GM19438 (cell line): Measurements from ENCODE around the gene PREPL.

Experiments
- ATAC-seq: cut with Tn5 transposase; IDR thresholded peaks from one replicate; pipeline ENCODE4 v1.9.1; 2021; ENCODE audit warnings: low read depth; ENCODE audit not compliant: unreplicated experiment

PREPL gene

DNA sequence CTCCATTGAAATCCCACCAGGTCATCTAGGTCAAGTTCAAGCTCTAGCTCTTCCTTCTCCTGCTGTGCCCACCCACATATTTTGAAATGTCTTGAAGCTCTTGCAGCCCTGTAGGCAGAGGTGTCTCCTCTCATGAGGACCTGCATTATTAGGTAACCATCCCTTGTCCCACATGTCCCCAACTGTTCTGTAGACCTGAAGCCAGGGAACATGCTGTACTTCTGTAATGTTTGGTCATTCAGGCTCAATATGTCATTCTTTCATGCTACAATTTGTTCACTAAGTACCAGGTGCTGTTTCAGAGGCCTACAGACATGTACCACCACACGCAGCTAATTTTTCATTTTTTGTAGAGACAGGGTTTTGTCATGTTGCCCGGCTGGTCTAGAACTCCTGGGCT lies 63.9 kb downstream of the PREPL start:
- ATAC-seq = no peak

DNA sequence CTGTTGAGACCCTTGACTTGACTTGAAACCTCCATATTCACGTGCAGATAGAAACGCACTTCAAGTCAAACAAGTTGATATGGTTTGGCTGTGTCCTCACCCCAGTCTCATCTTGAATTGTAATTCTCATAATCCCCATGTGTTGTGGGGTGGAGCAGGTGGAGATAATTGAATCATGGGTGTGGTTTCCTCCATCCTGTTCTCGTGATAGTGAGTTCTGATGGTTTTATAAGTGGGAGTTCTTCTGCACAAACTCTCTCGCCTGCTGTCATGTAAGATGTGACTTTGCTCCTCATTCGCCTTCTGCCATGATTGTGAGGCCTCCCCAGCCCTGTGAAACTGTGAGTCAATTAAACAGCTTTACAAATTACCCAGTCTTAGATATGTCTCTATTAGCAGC lies 64.6 kb downstream of the PREPL start:
- no peak for ATAC-seq

DNA sequence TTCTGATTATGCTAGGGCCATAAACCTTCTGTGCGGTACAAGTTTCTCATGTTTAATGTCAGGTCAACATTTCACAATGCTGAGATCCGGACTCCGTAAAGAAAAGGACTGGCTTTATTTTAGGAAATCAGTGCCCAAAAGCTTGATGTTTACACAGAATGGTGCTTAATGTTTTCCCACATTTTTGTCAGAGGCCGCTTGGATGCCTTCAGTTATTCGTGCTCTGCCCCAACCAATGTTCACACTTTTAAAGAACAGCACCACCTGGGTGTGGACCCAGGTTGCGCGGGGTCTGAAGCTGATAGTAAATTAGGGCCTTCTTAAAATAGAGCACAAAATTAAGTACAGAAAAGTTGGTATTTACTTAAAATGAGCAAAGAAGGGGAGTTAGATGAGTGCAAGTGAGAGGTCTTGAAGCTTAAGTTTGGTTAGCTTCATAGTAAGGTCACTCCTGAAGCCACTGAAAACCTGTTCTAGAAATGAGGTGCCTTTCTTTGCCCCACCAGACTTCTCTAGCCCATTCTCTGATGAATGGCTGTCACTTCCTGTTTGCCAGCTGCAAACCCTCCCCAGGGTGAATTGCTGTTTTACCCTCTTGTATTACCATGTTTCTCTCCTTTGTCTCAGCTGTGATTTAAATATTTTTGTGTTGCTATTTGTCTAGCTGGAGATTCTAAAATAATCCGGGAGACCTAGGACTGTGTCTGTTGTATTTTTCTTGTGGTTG lies 65.5 kb downstream of the PREPL start:
- ATAC-seq = no peak

GRCh38 chr2:44295113-44295512 lies 66.2 kb downstream of the PREPL start:
- no peak for ATAC-seq

- no peak for ATAC-seq
Observed at GRCh38 chr2:44291281-44292248, 69.7 kb downstream of the PREPL start.

GRCh38 chr2:44290261-44290660 lies 71.0 kb downstream of the PREPL start:
- no peak for ATAC-seq

DNA sequence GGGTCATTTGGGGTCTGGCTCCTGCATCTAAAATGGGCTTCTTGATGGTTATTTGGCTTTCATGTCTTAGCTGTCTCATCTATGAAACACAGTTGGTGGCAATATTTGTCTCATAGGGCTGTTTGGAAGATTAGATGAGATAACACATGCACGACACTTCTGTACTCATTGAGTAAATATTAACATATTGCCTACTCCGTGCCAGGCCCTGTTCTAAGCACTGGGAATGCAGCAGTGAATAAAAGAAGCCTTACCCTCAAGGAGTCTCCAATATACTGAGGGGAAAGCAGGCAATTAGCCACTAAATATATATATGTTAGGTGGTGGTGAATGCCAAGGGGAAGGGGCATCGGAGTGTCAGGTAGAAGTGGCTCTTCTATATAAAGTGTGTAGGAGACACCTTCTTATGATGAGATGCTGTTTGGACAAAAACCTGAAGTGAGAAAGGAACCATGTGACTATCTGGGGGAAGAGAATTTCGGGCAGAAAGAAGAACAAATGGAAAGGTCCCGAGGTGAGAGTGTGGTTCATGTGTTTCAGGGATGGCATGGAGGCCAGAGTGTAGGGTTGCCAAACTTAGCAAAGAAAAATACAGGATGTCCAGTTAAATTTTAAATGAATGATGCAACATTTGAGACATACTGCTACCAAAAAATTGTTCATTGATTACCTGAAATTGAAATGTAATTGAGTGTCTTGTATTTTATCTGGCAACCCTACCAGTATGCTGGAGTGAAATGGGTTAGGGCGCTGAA lies 74.2 kb downstream of the PREPL start:
- ATAC-seq = no peak

GRCh38 chr2:44286119-44286883 lies 75.0 kb downstream of the PREPL start:
- ATAC-seq = no peak

- ATAC-seq = no peak
Observed at GRCh38 chr2:44285174-44285573, 76.1 kb downstream of the PREPL start.

DNA sequence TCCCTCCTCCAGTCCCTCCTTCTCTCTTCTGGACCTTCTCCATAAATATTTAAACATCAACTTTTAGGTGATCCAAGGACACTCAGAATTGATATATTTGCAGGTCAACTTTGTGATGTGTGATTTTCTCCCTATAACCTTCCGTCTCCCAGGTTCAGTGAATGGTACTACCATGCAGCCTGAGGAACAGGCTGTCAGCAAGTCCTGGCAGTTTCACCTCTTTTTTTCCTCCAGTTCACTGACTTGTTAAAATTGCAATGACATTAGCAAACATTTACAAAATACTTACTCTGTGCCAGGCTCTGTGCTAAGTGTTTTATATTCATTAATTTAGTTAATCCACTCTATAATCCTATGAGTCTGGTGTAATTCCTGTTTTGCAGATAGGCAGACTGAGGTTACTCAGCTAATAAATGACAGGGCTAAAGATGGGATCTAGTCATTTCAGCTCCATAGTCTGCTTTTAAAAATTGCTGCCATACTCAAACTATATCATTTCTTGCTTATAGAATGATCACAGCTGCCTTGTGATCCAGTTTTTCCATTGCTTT lies 78.1 kb downstream of the PREPL start:
- no peak for ATAC-seq

DNA sequence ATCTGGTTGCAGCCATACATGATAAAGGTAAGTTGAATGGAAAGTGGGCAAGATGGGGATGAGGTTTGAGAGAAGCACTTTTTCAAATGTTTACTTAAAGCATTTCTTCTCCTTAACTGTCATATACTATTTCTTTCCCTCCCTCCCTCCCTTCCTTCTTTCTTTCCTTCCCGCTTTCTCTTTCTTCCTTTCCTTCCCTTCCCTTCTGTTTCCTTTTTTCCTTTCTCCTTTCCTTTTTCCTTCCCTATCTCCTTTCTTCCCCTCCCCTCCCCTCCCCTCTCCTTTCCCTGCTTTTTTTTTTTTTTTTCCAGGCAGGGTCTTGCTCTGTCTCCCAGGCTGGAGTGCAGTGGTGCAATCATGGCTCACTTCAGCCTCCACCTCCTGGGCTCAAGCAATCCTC lies 80.4 kb downstream of the PREPL start:
- ATAC-seq = no peak

- ATAC-seq = no peak
Observed at GRCh38 chr2:44277541-44277940, 83.8 kb downstream of the PREPL start.

DNA sequence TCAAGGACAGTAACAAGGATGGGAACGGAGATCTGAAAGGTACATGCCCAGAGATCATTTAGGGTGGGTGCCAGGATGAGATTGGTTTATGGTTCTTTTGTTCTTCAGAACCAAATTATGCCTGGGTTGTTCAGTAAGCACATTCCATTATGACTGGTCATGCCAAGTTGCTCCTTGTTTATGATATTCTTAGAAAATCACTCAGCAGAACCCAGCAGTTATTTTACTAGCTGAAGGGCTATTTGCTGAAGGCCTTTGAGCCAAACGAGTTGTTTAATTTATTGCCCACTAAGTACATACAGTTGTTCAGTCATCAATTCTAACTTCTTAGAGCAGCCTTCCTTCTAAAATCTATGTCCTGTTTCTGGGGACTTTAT lies 85.4 kb downstream of the PREPL start:
- no peak for ATAC-seq

DNA sequence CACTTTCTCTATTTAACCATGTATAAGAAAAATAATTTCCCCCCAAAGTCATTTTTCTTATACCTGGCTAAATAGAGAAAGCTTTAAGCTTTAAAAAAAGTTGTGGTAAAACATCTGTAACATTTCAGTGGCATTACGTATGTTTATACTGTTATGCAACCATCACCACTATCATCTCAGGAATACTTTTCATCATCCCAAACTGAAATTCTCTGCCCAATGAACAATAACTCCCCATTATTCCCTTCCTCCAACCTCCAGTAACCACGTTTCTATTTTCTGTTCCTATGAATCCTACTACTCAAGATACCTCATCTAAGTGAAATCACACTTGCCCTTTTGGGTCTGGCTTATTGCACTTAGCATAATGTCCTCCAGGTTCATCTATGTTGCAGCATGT lies 87.7 kb downstream of the PREPL start:
- ATAC-seq = no peak

DNA sequence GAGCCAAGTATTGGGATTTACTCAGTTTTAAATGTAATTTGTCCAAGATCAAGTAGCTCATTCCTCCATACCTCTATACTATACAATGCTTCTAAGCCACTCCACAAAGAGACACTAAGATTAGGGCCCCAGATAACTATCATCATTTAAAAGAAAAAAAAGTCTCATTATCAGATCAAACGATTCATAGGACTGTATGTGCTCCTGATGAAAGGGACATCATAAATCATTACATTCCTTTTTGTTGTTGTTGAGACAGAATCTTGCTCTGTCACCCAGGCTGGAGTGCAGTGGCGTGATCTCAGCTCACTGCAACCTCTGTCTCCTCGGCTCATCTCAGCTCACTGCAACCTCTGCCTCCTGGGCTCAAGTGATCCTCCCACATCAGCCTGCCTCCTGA lies 88.2 kb downstream of the PREPL start:
- ATAC-seq = no peak

DNA sequence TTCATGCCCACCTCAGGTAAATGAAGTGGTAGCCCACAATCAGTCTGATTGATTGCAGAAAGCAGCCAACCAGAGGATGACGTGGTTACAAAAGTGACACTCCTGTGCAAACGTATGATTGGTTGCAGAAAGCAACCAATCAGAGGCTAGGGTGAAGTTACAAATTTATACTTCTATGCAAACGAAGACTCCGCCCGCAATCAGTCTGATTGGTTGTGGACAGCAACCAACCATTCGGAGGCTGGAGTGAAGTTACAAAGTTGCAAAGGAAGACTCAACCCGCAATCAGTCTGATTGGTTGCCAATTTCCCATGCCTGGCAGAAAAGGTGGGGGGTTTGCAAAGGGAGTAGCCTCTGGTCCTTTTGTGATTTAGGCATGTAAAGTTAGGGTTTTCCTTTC lies 90.0 kb downstream of the PREPL start:
- ATAC-seq = no peak

DNA sequence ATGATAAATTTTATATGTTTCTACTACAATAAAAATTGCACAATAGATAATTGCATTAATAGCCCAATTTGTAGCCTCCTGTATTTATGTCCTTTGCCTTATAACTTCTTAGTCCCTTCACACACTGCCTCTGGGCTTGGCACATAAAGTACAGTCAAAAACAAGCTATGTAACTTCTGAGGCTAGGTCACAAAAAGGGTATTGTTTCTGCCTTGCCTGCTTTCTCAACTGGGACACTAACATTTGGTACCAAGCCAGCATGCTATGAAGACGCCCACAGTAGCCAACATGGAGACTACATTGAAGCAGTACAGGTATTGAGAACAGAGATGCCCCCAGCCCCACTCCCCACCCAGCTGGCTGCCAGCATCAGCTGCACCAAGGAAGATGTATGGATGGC lies 91.5 kb downstream of the PREPL start:
- no peak for ATAC-seq

DNA sequence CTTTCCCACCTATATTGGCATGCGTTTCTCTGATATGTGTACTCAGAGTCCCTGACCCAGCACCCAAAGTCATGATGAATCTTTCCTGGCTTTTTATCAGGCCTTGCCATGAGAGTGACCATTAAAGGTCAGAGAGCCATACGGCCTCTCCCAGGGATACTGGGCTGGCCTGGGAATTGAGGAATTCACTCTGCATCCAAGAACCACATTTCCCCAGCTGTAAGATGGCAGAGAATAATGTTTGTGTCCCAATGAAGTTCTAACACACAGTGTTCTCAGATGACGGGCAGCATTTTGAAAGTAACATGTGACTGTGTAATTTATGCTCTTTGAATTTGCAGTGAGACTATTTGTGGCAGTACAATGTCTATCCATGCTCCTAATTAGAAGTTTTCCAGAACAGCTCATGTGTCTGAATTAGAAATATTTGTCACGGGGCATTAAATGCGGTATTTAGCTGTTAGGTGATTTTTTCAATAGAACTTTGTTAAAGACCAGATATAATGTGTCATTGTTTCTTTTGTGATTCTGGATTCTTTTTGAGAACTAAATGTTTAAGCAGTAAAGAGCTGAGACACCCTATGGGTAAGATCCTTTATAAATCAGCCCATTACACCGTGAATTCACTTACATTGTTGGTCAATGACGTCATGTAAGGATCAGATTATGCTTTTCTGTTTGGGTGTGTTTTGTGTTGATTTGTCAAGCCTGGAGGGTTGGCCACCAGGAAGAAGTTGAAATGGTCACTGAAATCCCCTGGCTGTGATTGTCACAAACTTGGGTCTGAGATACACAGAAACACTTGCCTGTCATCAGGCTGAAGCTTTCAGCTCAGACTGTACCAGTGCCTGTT lies 93.3 kb downstream of the PREPL start:
- no peak for ATAC-seq
